ENCODE results near the gene SULT4A1. TPM values are rescaled to one million over a fixed set of nuclear protein-coding genes. Genes with fewer than 3 reads are reported as not detected.

The SULT4A1 gene
- total and polyA plus RNA-seq, 2 donors (not counting 1 experiment from before 2014, with no cell fraction given), result not detected

DNA sequence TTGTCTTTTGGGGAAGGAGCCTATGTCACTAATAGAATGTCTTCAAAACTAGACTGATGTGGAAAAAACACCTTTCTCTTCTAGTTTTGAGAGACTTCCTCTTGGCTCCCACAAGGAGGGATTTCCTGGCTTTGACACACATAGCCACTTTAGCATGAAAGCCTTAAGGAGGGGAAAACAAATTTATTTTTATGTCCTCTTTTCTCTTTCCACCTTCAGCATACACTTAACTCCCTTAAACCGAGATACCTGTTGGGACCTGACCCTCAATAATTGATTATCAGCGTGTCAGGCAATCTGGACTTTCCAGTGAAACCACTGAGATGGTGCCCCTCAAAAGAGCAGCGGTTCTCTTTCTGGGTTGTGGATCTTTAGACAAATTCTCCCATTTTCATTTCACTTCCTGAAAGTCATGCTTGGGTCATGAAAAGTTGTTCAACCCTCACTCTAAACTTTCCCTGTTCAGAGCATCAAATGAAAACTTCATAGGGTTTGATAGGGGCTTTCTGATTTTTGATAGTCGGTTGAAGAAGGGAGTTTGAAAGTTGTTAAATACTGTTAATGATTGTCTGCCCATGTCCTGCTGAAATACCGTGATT, 59.3 kb downstream of the SULT4A1 start:
- 60% methylated on average over 2 of the region's 5 CpGs for WGBS (ENCODE audit: insufficient coverage)
- DNase-seq (no peak), ATAC-seq (ENCODE audit: low read depth) (no peak)
- no peak overlapping the region for H3K27ac ChIP-seq (ENCODE audit: low read length in 2 of 2)
- H3K27me3 ChIP-seq (replicated peaks in 1 of 4; ENCODE audit: control extremely low read depth in 1 of 4, control insufficient read depth in 3 of 4, insufficient read depth in 4 of 4, low read length in 3 of 4), result peaks cover 0 to 18% (median 6%) of the 10 kb centered on the region in 4 experiments
- POLR2A ChIA-PET, result no interaction called here
- no peaks in the 10 kb centered on the region for H4K20me1 ChIP-seq (ENCODE audit: control insufficient read depth, insufficient read depth, low read length, poor library complexity, severe bottlenecking)
- Mint-ChIP-seq H3K27me3 (peaks cover 57% of the 10 kb centered on the region), H3K4me1 (peaks cover 5% of the 10 kb centered on the region), H3K9me3 (ENCODE audit: insufficient read depth) (peaks cover 17% of the 10 kb centered on the region), H3K4me3 (no peak overlapping the region), H3K27ac (no peak overlapping the region)
- H3K4me2 ChIP-seq (replicated peaks; ENCODE audit: low read depth, low read length, poor library complexity, severe bottlenecking), result no peak overlapping the region
- no peak overlapping the region for H3K9ac ChIP-seq (ENCODE audit: low read length)
- no peaks in the 10 kb centered on the region for H3K79me2 ChIP-seq (ENCODE audit: control insufficient read depth, insufficient read depth, low read length)
- TF ChIP-seq, protein P1, sequence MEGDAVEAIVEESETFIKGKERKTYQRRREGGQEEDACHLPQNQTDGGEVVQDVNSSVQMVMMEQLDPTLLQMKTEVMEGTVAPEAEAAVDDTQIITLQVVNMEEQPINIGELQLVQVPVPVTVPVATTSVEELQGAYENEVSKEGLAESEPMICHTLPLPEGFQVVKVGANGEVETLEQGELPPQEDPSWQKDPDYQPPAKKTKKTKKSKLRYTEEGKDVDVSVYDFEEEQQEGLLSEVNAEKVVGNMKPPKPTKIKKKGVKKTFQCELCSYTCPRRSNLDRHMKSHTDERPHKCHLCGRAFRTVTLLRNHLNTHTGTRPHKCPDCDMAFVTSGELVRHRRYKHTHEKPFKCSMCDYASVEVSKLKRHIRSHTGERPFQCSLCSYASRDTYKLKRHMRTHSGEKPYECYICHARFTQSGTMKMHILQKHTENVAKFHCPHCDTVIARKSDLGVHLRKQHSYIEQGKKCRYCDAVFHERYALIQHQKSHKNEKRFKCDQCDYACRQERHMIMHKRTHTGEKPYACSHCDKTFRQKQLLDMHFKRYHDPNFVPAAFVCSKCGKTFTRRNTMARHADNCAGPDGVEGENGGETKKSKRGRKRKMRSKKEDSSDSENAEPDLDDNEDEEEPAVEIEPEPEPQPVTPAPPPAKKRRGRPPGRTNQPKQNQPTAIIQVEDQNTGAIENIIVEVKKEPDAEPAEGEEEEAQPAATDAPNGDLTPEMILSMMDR (IDR thresholded peaks at IDR 0.05), result no peak
- TF ChIP-seq EZH2 (IDR thresholded peaks at IDR 0.05; ENCODE audit: borderline replicate concordance, insufficient read depth, low read depth, low read length, poor library complexity, severe bottlenecking), result no peak
- no peak overlapping the region for H2AFZ ChIP-seq (ENCODE audit: insufficient read depth, low read depth, low read length, poor library complexity, severe bottlenecking)
- intact Hi-C loops (cut with micrococcal nuclease), result no loop called here
- H3K4me1 ChIP-seq (ENCODE audit: control insufficient read depth in 2 of 2, insufficient read depth in 2 of 2, low read length in 2 of 2), result peaks cover 4 to 6% of the 10 kb centered on the region in 2 donors
- no peaks in the 10 kb centered on the region for H3K36me3 ChIP-seq (replicated peaks in 1 of 2; ENCODE audit: control extremely low read depth in 1 of 2, control insufficient read depth in 1 of 2, extremely low read depth in 1 of 2, insufficient read depth in 2 of 2, low read length in 1 of 2)
- H3K4me3 ChIP-seq (ENCODE audit: control extremely low read depth in 1 of 5, extremely low read depth in 1 of 5, insufficient read depth in 1 of 5, low read depth in 2 of 5, low read length in 4 of 5), result no peak overlapping the region
- peaks cover 2 to 11% (median 10%) of the 10 kb centered on the region in 3 donors for H3K9me3 ChIP-seq (ENCODE audit: control extremely low read depth in 1 of 3, control insufficient read depth in 2 of 3, insufficient read depth in 1 of 3, low read length in 2 of 3)
- CTCF ChIA-PET, result no interaction called here

DNA sequence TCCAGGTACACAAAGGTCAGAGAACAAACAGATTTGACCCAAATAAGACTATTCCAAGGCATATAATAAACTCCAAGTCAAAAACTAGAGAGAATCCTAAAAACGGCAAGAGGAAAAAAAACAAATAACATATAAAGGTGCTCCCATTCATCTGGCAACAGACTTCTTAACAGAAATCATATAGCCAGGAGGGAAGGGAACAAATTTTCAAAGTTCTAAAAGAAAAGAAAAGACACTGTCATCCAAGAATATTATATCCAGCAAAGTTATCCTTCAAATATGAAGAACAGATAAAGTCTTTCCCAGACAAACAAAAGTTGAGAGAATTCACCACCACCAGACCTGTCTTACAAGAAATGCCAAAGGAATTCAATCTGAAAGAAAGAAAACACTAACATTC, 61.3 kb downstream of the SULT4A1 start:
- TF ChIP-seq, protein P1 (IDR thresholded peaks at IDR 0.05), result no peak
- TF ChIP-seq EZH2 (IDR thresholded peaks at IDR 0.05; ENCODE audit: borderline replicate concordance, insufficient read depth, low read depth, low read length, poor library complexity, severe bottlenecking), result no peak
- no peak overlapping the region for H2AFZ ChIP-seq (ENCODE audit: insufficient read depth, low read depth, low read length, poor library complexity, severe bottlenecking)
- no peaks in the 10 kb centered on the region for H3K79me2 ChIP-seq (ENCODE audit: control insufficient read depth, insufficient read depth, low read length)
- ChIA-PET CTCF (no interaction called here), POLR2A (no interaction called here)
- no peaks in the 10 kb centered on the region for H4K20me1 ChIP-seq (ENCODE audit: control insufficient read depth, insufficient read depth, low read length, poor library complexity, severe bottlenecking)
- Mint-ChIP-seq H3K27ac (no peak overlapping the region), H3K4me3 (no peak overlapping the region), H3K9me3 (ENCODE audit: insufficient read depth) (peaks cover 17% of the 10 kb centered on the region), H3K4me1 (peaks cover 5% of the 10 kb centered on the region), H3K27me3 (peaks cover 49% of the 10 kb centered on the region)
- no peak overlapping the region for H3K9ac ChIP-seq (ENCODE audit: low read length)
- H3K27ac ChIP-seq (ENCODE audit: low read length in 2 of 2), result no peak overlapping the region
- no CpG with 5 or more reads among the region's 1 CpG for WGBS (ENCODE audit: insufficient coverage)
- H3K4me3 ChIP-seq (ENCODE audit: control extremely low read depth in 1 of 5, extremely low read depth in 1 of 5, insufficient read depth in 1 of 5, low read depth in 2 of 5, low read length in 4 of 5), result no peak overlapping the region
- intact Hi-C loops (cut with micrococcal nuclease), result no loop called here
- peaks cover 4 to 6% of the 10 kb centered on the region in 2 donors for H3K4me1 ChIP-seq (ENCODE audit: control insufficient read depth in 2 of 2, insufficient read depth in 2 of 2, low read length in 2 of 2)
- no peak for ATAC-seq (ENCODE audit: low read depth)
- H3K4me2 ChIP-seq (replicated peaks; ENCODE audit: low read depth, low read length, poor library complexity, severe bottlenecking), result no peak overlapping the region
- no peak for DNase-seq
- H3K9me3 ChIP-seq (ENCODE audit: control extremely low read depth in 1 of 3, control insufficient read depth in 2 of 3, insufficient read depth in 1 of 3, low read length in 2 of 3), result peaks cover 2 to 11% (median 10%) of the 10 kb centered on the region in 3 donors
- peaks cover 0 to 18% (median 6%) of the 10 kb centered on the region in 4 experiments for H3K27me3 ChIP-seq (replicated peaks in 1 of 4; ENCODE audit: control extremely low read depth in 1 of 4, control insufficient read depth in 3 of 4, insufficient read depth in 4 of 4, low read length in 3 of 4)
- no peaks in the 10 kb centered on the region for H3K36me3 ChIP-seq (replicated peaks in 1 of 2; ENCODE audit: control extremely low read depth in 1 of 2, control insufficient read depth in 1 of 2, extremely low read depth in 1 of 2, insufficient read depth in 2 of 2, low read length in 1 of 2)

Data from B cell (primary cell).